C1 segment of cervical spinal cord (tissue), 14 donors: ENCODE measurements around the gene NINJ2.
A peak's percentile ranks its signal among the peaks of the same experiment; 100 is the strongest.
"Not testable (repeated sequence)": the region's sequence is repeated elsewhere in the genome, so short reads cannot be mapped to it uniquely, and the experiment has no call there.

Experiments used
- DNase-seq, 14 donors: peaks; one replicate each; lab custom pipeline; 2025; lab: John Stamatoyannopoulos, UW

The NINJ2 gene

DNA sequence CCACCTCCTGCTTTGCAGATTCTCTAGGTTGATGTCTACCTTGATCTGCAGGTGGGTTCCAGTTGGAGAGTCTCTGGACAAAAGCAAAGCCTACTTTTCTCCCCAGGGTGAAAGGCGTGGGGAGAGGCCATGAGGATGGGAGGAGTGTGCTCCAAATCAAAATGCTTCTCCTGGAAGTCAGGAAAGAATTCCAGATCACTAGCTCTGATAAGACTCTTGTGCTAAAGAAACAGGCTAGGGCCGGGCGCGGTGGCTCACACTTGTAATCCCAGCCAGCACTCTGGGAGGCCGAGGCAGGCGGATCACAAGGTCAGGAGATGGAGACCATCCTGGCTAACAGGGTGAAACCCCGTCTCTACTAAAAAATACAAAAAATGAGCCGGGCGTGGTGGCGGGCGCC, 21.9 kb downstream of the NINJ2 start:
- not testable (repeated sequence) for DNase-seq

DNA sequence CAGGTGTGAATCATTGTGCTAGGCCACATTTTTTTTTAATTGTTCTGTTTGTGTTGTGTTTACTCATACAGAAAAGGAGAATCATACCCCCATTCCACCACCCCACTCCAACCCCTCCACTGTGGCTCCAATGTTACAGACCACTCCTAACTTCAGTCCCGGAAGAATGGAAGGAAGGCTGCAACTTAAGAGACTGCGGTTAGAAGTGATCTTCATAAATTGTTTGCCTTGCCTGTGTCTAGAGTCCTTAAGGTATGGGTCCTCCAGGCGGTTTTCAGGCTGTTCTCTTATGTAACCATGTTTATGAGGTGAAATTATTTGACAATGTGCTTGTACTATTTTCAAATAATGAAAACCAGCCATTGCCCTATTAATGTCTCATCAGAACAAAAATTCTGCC, 22.5 kb downstream of the NINJ2 start:
- no peak for DNase-seq

DNA sequence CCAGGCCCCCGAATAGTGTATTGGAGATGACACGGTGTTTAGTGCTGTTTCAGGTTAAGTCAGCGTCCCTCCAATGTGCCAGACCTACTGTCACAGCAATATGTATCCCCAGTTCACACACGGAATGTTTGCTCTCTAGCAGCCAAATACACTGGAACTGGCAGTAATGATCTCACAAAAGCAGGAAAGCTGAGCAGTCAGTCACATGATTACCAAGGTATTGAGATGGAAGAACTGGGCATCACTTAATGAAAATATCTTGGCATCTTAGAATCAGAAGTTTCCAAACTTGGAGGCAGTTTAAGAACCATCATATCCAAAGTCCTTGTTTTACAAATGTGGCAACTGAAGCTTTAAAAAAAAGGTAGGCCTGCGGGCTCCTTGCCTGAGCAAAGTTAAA, 23.3 kb downstream of the NINJ2 start:
- no peak for DNase-seq

DNA sequence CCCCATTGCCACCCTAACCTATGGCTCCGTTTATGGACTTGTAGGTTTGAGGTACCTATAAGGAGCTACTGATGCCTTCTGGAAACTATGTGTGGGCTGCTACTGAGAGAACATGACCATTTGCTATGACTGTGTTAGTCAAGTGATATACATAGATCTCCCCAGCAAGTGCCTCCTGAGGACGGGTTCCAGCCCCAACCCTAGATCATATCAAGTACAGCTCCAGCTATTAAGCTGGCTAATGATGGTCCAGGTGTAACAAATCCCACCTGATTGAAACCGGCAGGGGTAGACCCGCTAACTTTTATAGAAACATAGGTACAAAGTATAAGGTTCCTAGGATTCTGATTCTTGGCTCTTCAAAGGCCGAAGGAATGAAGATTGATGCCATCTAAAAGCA, 23.7 kb downstream of the NINJ2 start:
- no peak for DNase-seq

DNA sequence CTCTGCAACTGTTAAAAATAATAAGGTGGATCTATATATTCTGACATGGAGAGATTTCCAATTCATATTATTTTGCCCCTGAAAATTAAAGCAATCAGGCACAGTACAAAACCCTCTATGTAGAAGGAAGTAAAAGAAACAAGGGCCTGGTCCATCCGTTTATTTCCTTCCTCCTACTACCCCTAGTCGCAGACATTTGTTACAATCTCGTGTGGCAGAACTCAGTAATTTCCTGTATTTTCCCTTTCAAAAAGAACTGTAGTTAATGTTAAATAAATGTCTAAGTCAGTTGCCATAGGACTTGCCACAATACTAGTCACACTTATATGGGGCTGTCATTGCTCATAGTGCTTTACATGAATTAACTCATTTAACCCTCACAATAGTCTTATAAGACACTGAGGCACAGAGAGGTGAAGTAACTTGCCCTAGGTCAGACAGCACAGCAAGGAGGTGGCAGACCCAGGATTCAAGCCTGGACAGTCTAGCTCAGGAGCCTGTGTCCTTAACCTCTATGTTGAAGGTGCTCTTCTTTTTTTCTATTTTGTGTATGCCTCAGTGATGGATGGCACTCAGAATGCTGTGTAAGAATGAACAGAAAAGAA, 24.2 kb downstream of the NINJ2 start:
- no peak for DNase-seq

DNA sequence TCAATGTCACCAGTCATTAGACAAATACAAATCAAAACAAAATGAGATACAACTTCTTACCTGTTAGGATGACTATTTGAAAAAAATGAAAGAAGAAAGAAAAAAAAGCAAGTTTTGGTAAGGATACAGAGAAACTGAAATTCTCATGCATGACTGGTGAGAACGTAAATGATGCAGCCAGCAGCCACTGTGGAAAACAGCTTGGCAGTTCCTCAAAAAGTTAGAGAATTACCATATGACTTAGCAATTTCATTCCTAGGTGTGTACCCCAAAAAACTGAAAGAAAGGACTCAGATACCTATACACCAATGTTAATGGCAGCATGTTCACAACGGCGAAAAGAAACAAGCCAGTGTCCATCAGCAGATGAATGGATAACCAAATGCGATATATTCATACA, 26.6 kb downstream of the NINJ2 start:
- DNase-seq: no peak

DNA sequence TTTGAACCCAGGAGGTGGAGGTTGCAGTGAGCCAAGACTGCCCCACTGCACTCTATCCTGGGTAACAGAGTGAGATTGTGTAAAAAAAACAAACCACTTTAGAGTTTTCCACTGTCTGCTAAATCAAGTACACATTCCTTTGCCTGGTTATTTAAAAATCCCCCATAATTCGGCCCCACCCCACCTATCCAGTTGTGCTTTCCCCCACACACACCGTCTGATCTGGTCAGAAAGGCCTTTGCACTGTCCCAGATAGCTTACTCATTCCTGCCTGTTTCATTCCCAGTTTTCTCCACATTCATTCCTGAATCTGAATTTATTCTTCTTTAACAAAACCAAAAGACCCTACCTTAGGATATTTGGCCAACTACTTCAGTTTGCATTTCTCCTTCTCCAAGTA, 29.5 kb downstream of the NINJ2 start:
- DNase-seq: no peak

DNA sequence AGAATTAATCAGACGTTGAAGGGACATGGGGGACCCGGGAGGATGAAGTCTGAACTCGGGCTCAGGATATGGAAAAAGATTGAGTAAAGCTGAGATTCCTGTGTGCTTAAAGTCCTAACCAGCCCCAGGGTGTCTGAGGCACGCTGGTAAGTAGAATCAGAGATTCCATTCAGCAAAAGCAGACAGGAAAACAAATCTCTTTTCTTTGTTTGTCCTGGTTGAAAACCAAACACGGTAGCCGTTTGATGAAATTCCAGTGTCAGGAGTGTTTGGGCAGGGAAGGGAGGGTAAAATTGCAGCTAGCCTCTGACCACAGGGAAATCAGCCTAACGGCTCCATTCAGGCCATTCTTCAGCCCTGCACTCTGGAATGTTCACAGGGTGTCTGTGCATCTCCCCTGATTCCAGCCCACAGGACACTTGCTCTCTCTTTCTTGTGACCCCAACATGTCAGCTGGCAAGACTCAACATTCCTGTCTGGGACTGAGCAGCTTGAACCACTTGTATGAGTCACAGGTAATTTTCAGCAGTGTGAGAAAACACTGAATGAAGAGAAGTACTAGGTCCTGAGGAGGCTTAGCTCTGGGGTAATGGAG, 31.0 kb downstream of the NINJ2 start:
- DNase-seq: no peak

DNA sequence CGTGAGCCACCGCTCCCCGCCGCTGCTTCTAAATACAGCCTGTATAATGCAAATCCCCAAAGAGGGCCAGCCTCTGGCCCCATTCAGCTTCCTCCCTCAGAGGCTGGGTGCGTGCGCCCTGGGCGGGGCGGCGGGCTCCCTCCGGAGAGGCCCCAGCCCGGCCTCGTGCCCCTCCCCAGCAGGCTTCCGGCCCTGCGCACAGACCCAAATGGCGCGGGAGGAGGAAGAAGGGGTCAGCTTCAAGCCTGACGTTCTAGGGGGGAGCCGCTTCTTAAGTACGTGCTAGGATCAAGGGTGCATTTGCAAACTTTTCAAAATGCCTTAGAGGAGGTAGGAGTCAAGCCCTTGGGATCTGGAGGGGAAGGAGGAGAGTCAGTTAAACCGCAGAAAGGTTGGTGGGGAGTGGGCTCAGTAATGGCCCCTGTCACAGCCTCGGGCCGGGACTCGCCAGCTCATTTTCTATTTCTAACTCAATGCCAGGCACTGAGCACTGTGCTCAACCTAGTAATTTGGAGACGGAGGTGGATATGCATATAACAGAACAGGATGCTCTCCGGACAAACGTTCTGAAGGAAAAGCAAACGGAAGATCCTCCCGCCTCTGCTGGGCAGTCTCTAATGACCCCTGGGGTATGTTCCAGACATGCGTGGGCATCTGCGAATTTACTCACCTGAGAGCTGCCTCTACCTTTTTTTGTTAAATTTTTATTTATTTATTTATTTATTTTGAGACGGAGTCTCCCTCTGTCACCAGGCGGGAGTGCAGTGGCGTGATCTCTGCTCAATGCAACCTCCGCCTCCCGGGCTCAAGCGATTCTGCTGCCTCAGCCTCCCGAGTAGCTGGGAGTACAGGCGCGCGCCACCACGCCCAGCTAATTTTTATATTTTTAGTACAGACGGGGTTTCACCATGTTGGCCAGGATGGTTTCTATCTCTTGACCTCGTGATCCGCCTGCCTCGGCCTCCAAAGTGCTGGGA, 32.3 kb downstream of the NINJ2 start:
- peak in 1 of 14 donors; percentile 37 for DNase-seq

DNA sequence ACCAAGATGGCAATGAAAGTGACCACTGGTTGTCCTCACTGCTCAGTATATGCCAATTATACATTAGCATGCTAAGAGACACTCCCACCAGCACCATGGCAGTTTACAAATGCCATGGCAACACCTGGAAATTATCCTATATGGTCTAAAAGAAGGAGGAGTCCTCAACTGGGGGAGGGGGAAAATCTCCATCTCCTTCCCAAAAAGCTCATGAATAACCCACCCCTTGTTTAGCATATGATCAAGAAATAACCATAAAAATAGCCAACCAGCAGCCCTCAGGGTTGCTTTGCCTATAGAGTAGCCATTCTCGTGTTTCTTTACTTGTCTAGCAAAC, 34.5 kb downstream of the NINJ2 start:
- DNase-seq: not testable (repeated sequence)

DNA sequence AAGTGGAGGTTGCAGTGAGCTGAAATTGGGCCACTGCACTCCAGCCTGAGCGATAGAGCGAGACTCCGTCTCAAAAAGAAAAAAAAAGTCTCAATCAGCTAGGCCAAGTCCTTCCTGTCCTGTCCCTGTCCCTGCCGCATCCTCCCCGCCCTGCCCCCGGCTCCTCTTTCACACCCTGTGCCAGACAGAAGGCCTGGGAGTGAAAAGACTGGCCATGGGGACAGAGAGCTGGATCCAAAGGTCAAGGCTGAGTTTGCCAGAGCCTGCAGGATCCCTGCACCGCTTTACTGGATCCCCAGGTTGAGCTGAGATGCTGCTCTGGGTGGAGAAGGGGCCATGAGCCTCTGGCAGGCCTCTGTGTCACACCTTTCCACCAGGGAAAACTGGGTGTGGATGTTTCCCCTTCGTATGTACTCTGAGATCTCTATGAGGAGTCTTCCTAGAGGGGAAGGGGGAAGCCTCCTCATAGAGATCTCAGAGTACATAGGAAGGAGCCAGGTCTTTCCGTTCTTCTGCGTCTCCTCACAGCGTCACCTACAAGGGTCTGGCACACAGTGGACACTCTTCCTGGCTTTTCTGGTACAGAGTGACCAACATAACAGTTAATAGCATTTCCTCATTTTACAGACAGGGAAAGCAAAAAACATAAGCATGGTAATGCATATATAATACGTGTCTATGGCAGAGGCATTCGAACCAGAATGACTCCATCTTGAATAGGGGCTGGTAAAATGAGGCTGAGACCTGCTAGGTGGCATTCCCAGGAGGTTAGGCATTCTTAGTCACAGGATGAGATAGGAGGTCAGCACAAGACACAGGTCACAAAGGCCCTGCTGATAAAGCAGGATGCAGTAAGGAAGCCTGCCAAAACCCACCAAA, 35.1 kb downstream of the NINJ2 start:
- DNase-seq: no peak

DNA sequence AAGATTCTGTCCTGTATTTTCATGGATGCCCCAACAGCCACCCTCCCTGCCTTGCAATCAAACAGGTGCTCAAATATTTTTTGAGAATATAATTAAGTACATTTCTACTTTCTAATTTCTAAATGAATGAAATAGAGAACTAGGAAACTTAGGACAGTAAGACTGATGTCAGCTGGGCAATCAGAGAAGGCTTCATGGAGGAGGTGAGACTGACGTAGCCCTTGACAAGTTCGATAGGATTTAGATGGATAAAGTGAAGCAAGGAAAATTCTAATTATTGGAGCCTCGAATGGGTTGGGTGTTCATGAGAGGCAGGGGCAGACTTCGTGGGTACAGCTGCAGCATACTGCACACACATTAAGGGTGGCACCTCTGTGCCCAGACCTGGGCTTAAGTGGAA, 36.0 kb downstream of the NINJ2 start:
- DNase-seq: no peak

DNA sequence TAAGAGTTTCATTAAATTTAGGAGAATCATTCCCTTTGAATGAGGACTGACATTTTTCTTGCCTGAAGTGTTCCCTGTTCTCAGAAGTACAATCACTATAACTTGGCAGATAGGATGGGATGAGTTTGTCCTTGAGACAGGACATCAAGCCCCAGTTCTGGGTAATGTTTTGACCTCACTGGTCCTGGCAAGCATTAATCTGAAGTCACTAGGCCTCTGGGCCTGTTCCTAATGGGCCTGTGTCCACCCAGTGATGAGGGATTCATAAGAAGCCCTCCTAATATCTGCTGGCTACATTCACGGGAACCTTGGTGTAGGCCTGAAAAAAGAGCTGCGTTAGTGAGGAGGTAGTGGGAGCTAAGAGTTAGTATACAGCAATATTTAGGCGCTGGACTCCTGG, 37.2 kb downstream of the NINJ2 start:
- DNase-seq: no peak

DNA sequence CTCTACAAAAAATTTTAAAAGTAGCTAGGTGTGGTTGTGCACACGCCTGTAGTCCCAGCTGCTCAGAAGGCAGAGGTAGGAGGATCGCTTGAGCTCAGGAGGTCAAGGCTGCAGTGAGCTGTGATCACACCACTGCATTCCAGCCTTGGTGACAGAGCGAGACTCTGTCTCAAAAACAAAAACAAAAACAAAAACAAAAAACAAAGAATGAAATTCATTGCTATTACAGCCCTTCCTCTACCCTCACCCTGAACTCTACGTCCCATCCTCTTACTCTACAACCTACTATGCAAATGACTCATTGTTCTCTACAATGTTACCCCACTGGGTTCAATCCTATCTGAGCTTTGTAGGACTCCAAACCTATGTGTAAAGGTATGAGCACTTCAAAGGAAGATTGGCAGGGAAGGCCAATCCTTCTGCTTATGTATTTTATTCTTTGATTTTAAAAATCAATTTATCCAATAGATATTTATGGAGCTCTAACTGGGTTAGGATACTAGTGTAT, 39.3 kb downstream of the NINJ2 start:
- DNase-seq: no peak

DNA sequence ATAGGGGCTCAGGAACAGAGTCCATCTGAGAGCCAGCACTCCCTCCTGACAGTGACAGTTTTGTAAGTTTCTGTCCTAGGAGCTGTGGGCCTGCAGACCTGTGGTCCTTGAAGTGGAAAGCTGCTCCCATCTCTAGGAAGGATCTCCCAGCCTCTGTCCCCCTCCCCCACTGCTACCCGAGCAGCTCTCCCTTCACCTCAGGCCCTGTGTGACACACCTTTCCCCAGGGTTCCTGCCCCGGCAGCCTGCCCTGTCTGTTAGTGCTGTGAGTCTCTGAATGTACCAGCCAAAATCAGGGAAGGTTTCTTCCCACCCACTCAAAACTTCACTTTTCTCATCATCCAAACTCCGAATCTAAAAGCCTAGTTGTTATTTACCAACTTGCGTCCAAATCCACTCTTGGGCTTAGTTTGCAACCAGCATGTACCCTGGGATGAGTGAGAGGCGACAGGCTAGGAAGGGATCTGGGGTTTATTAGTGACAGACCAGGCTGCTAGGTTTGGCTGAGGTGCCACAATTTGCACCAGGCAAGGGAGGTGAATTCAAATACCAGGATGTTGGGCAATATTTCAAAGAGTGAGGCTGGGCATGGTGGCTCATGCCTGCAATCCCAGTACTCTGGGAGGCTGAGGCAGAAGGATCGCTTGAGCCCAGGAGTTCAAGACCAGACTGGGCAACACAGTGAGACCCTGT, 39.9 kb downstream of the NINJ2 start:
- DNase-seq: no peak

DNA sequence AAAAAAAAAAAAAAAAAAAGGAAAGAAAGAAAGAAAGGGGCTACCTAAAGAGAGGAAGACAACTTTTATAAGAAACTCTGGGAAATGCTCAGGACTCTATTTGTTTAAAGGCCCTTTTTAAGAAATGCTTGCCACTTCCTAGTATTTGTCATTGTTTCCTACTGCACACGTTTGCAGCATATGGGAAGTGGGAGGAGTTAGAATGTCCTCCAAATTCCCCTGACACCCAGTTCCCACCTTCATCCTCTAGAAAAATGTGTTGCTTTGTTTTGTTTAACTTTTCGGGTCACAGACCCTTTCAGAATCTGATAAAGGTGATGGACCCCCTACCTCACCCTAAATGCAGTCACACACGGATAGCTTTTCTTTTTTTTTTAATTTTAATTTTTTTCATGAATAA, 40.8 kb downstream of the NINJ2 start:
- no peak for DNase-seq

DNA sequence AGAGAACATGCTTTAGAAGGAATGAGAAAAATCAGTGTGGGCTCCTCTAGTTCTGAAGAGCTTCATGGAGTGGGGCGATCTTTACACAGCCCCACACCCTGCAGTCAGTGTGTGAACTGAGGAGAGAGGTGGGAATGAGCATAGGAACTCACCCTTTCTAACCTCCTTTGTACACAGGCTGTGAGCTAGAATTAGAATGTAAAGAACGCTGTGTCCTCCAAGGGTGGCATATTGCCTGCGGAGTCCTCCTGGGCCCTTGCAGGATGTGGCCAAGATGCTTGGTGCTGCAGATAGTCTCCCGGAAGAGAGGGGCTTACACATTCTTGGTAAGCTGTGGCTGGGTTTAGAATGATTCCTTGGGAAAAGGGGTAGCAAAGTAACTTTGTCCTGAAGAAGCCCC, 43.9 kb downstream of the NINJ2 start:
- no peak for DNase-seq

DNA sequence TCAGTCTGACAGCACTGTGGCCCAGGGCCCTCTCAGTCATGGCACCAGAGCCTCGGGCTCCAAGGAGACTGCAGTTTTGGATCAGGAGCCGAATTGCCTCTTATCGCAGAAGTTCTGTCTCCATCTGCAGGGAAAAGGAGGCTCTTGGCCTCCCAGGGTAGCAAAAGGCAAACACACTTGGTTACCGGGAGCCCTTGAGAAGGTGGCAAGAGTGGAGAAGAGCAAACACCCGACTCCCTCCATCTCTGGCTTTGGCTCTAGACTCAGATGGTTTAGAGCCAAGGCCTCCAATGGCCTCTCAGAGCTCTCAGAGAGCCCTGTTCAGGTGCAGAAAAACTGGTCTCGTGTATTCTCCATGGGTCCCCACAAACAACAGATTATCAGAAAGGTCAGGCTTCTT, 44.6 kb downstream of the NINJ2 start:
- DNase-seq: no peak

DNA sequence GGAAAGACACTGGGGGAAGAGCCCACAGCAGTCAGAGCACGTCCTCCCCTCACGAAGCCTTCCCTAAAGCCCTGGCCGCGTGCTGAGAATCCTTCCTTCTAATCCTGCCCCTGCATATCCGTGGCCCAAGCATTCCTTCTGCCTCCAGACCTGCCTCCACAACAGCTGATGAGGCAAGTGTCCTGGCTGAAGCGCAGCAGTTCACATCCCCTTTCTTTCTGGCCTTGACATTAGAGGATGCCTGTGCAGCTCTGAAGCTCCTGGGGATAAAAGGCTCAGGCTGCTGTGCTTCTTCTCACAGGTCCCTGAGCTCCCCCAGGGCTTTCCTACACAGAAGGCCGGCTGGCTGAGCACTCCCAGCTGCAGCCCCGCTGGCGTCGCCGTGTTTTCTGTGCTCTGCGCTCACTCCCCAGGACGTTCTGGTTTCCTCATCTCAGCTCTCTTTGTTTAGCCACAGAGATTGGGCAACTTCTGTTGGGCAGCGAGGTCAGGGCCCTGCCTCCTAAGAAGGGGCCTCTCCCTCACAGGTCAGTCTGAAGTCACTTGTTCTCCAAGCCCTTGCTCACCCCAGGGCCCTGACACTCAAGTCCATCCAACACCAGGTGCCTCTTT, 45.8 kb downstream of the NINJ2 start:
- peak in 4 of 14 donors; percentile 7 to 36 (median 17) for DNase-seq

DNA sequence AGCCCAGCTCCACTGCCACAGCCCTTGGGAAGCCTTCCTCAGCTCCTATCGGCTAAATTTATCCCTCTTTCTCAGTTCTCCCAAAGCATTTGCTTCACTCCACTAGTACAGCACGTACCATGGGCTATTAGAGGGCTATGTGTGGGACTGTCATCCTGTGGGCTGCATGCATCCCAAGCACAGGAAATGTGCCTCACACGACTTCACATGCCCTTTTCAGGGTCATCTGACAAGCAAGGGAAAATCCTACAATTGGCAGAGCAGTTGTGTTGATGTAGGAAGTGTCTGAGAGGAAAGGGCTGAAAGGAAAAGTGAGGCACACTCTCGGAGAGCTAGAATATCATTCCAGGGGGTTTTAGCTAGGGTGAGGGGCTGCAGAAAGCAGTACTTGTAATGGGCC, 47.6 kb downstream of the NINJ2 start:
- DNase-seq: no peak
